IPS DF 6.9 (cell line): ENCODE measurements around the gene DRD3.

ENCODE experiments used
- DNase-seq: peaks from one replicate; pipeline ENCODE4 v3.0.0-alpha.2; 2013; ENCODE audit warnings: low read depth, low spot score
- H3K27ac ChIP-seq: one replicate; pipeline ENCODE4 v1.5.1; 2013; ENCODE audit warnings: low read length, control low read depth
- H3K27me3 ChIP-seq: 2 replicates; pipeline ENCODE4 v1.6.1; 2013; ENCODE audit warnings: mild to moderate bottlenecking, low read length; ENCODE audit not compliant: control insufficient read depth, insufficient read depth
- H3K36me3 ChIP-seq: 2 replicates; pipeline ENCODE4 v1.6.1; 2013; ENCODE audit warnings: low read length; ENCODE audit not compliant: control insufficient read depth, insufficient read depth
- H3K4me1 ChIP-seq: 2 replicates; pipeline ENCODE4 v1.6.1; 2013; ENCODE audit warnings: low read length; ENCODE audit not compliant: control insufficient read depth, insufficient read depth
- H3K4me3 ChIP-seq: 2 replicates; pipeline ENCODE4 v1.5.1; 2013; ENCODE audit warnings: mild to moderate bottlenecking, low read length
- H3K9me3 ChIP-seq: 2 replicates; pipeline ENCODE4 v1.6.1; 2013; ENCODE audit warnings: low read length, inconsistent platforms; ENCODE audit not compliant: control insufficient read depth, insufficient read depth
- WGBS: extraction: QIAGEN DNeasy Blood & Tissue Kit; methylation state at CpG from one replicate; pipeline ENCODE4 v1.1.7; 2013; ENCODE audit warnings: mixed read lengths, missing lambda C conversion rate; ENCODE audit not compliant: insufficient read length, insufficient coverage; 5-methylcytosine and 5-hydroxymethylcytosine counted together

The DRD3 gene

GRCh38 chr3:114104414-114104813 lies 74.4 kb downstream of the DRD3 start:
- H3K36me3 ChIP-seq, result no peaks in the 10 kb centered on the region
- H3K27ac ChIP-seq, result no peak overlapping the region
- no peak overlapping the region for H3K4me3 ChIP-seq
- DNase-seq, result no peak
- no peaks in the 10 kb centered on the region; the same call in 1 of the 2 replicates for H3K4me1 ChIP-seq
- no CpG with 5 or more reads among the region's 3 CpGs for WGBS
- no peaks in the 10 kb centered on the region for H3K27me3 ChIP-seq
- H3K9me3 ChIP-seq, result no peaks in the 10 kb centered on the region

GRCh38 chr3:114103858-114104257 lies 75.0 kb downstream of the DRD3 start:
- no peak overlapping the region for H3K4me3 ChIP-seq
- H3K27ac ChIP-seq, result no peak overlapping the region
- H3K4me1 ChIP-seq, result no peaks in the 10 kb centered on the region; the same call in 1 of the 2 replicates
- H3K36me3 ChIP-seq, result no peaks in the 10 kb centered on the region
- H3K9me3 ChIP-seq, result no peaks in the 10 kb centered on the region
- H3K27me3 ChIP-seq, result no peaks in the 10 kb centered on the region
- no CpG with 5 or more reads among the region's 4 CpGs for WGBS
- DNase-seq, result no peak

GRCh38 chr3:114103181-114103580 lies 75.7 kb downstream of the DRD3 start:
- no peaks in the 10 kb centered on the region for H3K36me3 ChIP-seq
- H3K4me1 ChIP-seq, result no peaks in the 10 kb centered on the region; the same call in 1 of the 2 replicates
- no peaks in the 10 kb centered on the region for H3K9me3 ChIP-seq
- no peak overlapping the region for H3K27ac ChIP-seq
- no peak for DNase-seq
- no peaks in the 10 kb centered on the region for H3K27me3 ChIP-seq
- H3K4me3 ChIP-seq, result no peak overlapping the region
- WGBS, result no CpG with 5 or more reads among the region's 27 CpGs

- no peak for DNase-seq
- Histone ChIP-seq H3K4me3 (no peak overlapping the region), H3K27ac (no peak overlapping the region), H3K27me3 (no peaks in the 10 kb centered on the region), H3K4me1 (no peaks in the 10 kb centered on the region; the same call in 1 of the 2 replicates), H3K36me3 (no peaks in the 10 kb centered on the region), H3K9me3 (no peaks in the 10 kb centered on the region)
- no CpG with 5 or more reads among the region's 1 CpG for WGBS
Observed at GRCh38 chr3:114101101-114101500, 77.8 kb downstream of the DRD3 start.

GRCh38 chr3:114095796-114096195 lies 83.1 kb downstream of the DRD3 start:
- no peak for DNase-seq
- Histone ChIP-seq H3K4me1 (no peaks in the 10 kb centered on the region), H3K27me3 (no peaks in the 10 kb centered on the region; the same call in 1 of the 2 replicates), H3K36me3 (no peaks in the 10 kb centered on the region), H3K9me3 (no peaks in the 10 kb centered on the region), H3K27ac (no peak overlapping the region), H3K4me3 (no peak overlapping the region)
- WGBS, result no CpG with 5 or more reads among the region's 3 CpGs

GRCh38 chr3:114093596-114093995 lies 85.3 kb downstream of the DRD3 start:
- Histone ChIP-seq H3K4me1 (no peaks in the 10 kb centered on the region), H3K36me3 (no peaks in the 10 kb centered on the region), H3K4me3 (no peak overlapping the region), H3K27ac (no peak overlapping the region), H3K9me3 (no peaks in the 10 kb centered on the region), H3K27me3 (no peaks in the 10 kb centered on the region; the same call in 1 of the 2 replicates)
- no CpG with 5 or more reads among the region's 2 CpGs for WGBS
- no peak for DNase-seq

- H3K9me3 ChIP-seq, result no peaks in the 10 kb centered on the region
Observed at GRCh38 chr3:114093016-114093380, 85.9 kb downstream of the DRD3 start.

GRCh38 chr3:114092151-114093015 lies 86.5 kb downstream of the DRD3 start:
- WGBS, result 100% methylated on average over 1 of the region's 13 CpGs
- no peaks in the 10 kb centered on the region; the same call in 1 of the 2 replicates for H3K27me3 ChIP-seq
- no peak for DNase-seq
- H3K27ac ChIP-seq, result no peak overlapping the region
- H3K36me3 ChIP-seq, result no peaks in the 10 kb centered on the region
- no peak overlapping the region for H3K4me3 ChIP-seq
- no peaks in the 10 kb centered on the region for H3K9me3 ChIP-seq
- H3K4me1 ChIP-seq, result no peaks in the 10 kb centered on the region

More at GRCh38 chr3:114093016-114093380, 85.9 kb downstream of the DRD3 start:
- Histone ChIP-seq H3K4me1 (no peaks in the 10 kb centered on the region), H3K4me3 (no peak overlapping the region), H3K36me3 (no peaks in the 10 kb centered on the region), H3K27me3 (no peaks in the 10 kb centered on the region; the same call in 1 of the 2 replicates), H3K27ac (no peak overlapping the region)
- no peak for DNase-seq
- WGBS, result no CpG with 5 or more reads among the region's 3 CpGs

GRCh38 chr3:114089675-114090074 lies 89.2 kb downstream of the DRD3 start:
- Histone ChIP-seq H3K36me3 (peaks cover 7% of the 10 kb centered on the region; the same call in 1 of the 2 replicates), H3K4me1 (no peaks in the 10 kb centered on the region), H3K27ac (no peak overlapping the region), H3K27me3 (no peaks in the 10 kb centered on the region; the same call in 1 of the 2 replicates), H3K9me3 (no peaks in the 10 kb centered on the region), H3K4me3 (no peak overlapping the region)
- no peak for DNase-seq

- no CpG with 5 or more reads among the region's 2 CpGs for WGBS
- H3K27me3 ChIP-seq, result no peaks in the 10 kb centered on the region
- H3K4me3 ChIP-seq, result no peak overlapping the region
- H3K9me3 ChIP-seq, result no peaks in the 10 kb centered on the region
- DNase-seq, result no peak
- H3K27ac ChIP-seq, result no peak overlapping the region
- no peaks in the 10 kb centered on the region for H3K4me1 ChIP-seq
- H3K36me3 ChIP-seq, result peaks cover 11% of the 10 kb centered on the region; the same call in 1 of the 2 replicates
Observed at GRCh38 chr3:114086356-114086755, 92.5 kb downstream of the DRD3 start.

GRCh38 chr3:114083112-114083511 lies 95.7 kb downstream of the DRD3 start:
- no peak overlapping the region for H3K4me3 ChIP-seq
- no peak overlapping the region for H3K27ac ChIP-seq
- DNase-seq, result no peak
- no CpG with 5 or more reads among the region's 2 CpGs for WGBS
- H3K27me3 ChIP-seq, result no peaks in the 10 kb centered on the region
- H3K4me1 ChIP-seq, result no peaks in the 10 kb centered on the region
- H3K36me3 ChIP-seq, result peaks cover 11% of the 10 kb centered on the region; the same call in 1 of the 2 replicates
- H3K9me3 ChIP-seq, result no peaks in the 10 kb centered on the region
